ENCODE data around the gene ARHGAP22.

The ARHGAP22 gene

GRCh38 chr10:48458662-48459048 is 146.2 kb downstream of the ARHGAP22 start:
- FAIRE-seq (no peak), DNase-seq (ENCODE audit: extremely low spot score, insufficient read length, low read depth) (no peak)

GRCh38 chr10:48457949-48458661 is 146.8 kb downstream of the ARHGAP22 start:
- DNase-seq (ENCODE audit: extremely low spot score, insufficient read length, low read depth) (no peak), FAIRE-seq (no peak)

DNA sequence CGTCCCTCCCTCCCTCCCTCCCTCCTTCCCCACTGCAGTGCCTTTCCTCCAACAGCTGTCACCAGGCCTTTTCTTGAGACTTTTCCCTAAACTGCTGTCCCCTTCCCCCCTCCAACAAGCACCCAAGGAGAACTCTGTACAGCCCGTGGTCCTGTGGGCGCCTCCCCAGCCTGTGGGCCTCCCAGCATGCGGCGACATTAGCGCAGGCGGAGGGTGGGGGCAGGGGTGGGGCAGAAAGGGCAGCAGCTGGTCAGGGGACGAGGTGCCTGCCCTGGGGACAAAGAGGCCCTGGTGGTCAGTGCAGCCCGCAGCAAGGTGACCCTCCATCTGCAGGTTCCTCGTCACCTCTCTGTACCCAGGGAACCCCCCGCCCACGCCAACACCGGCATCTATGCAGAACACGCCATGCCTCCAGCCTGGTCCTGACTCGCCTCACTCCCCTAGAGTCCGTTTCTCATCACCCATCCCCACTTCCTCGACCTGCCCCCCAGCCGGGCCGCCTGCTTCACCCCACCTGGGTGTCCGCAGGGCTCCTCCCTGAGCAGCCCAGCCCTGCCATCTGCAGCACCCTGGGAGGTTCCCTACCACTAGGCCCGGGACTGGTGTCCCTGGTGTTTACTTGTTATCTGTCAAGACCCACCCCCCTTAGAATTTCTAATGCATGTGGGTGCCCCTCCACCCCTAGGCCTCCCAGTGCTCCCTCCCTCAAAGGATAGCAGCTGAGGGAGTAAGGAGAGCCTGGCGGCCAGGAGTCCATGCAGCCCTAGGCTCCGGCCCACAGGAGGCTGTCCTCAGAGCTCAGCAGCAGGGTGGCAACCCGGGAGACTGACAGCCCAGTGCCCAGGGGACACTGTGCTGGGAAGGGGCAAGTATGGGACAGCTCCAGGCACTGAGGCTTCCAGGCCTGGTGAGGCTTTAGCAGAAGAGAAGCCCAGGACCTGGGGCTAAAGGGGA is 147.8 kb downstream of the ARHGAP22 start:
- DNase-seq (ENCODE audit: extremely low spot score, insufficient read length, low read depth): peak; percentile 23
- no peak for FAIRE-seq

DNA sequence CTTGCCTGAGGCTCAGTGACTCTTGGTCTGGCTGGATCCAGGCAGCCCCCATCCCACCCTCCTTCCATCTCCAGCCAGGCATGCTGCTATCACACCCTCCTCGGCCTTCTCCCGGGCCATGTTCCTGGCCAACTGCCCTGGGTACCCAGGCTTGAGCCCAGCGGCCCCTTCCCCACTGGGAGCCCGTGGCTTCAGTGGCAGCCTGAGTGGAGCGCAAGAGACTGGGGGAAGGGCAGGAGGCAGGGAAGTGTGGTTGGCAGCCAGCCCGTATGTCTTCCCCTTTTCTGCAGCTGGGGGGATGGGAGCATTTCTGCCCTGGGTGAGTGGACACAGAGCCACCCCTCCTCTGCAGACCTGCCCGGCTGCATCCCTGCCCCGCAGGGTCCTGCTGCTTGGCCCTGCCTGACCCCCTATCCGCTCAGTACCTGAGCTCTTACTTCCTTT is 148.5 kb downstream of the ARHGAP22 start:
- FAIRE-seq (no peak), DNase-seq (ENCODE audit: extremely low spot score, insufficient read length, low read depth) (no peak)

- no peak for FAIRE-seq
- no peak for DNase-seq (ENCODE audit: extremely low spot score, insufficient read length, low read depth)
These were observed 149.3 kb downstream of the ARHGAP22 start for GRCh38 chr10:48455392-48456151.

- DNase-seq (ENCODE audit: extremely low spot score, insufficient read length, low read depth) (no peak), FAIRE-seq (no peak)
These were observed 149.8 kb downstream of the ARHGAP22 start for GRCh38 chr10:48455055-48455391.

GRCh38 chr10:48454302-48455054 is 150.4 kb downstream of the ARHGAP22 start:
- no peak for FAIRE-seq
- DNase-seq (ENCODE audit: extremely low spot score, insufficient read length, low read depth): no peak

DNA sequence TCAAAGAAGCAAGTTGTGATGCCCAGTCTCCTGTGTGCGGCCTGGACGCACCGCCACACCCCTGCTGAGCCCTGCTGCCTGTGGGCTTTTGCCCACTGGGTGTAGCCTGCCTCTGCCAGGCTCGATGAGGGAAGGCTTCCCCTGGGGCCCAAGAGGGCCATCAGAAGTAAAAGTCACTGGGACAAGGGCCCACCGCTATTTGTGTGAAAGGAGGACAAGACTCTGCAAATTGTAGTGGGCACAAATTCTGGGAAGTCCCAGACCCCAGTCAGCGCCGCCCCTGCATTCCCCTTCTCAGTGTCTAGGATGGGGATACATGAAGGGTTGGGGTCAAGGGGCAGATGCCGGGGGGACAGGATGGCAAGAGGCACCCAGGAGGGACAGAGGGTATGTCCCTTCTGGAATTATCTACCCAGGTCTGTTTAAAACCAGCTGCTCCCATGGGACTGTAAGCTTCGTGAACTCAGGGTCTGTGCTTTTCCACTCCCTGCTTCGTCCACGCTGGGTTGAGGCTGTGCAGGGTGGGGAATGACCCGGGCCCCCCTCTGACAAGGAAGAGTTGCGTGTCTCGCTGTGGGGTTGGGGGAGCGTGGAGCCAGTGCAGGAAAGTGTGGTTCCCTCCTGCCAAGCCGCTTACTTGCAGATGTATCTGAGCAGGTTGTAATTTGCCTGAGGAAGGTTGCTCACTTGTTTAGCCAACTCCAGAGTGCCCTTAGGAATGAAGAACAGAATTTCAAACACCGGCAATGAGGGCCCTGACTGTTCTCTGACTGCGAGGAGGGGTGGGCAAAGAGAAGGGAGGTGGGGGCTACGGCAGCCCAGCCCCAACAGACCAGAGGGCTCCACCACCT is 151.2 kb downstream of the ARHGAP22 start:
- no peak for FAIRE-seq
- no peak for DNase-seq (ENCODE audit: extremely low spot score, insufficient read length, low read depth)

DNA sequence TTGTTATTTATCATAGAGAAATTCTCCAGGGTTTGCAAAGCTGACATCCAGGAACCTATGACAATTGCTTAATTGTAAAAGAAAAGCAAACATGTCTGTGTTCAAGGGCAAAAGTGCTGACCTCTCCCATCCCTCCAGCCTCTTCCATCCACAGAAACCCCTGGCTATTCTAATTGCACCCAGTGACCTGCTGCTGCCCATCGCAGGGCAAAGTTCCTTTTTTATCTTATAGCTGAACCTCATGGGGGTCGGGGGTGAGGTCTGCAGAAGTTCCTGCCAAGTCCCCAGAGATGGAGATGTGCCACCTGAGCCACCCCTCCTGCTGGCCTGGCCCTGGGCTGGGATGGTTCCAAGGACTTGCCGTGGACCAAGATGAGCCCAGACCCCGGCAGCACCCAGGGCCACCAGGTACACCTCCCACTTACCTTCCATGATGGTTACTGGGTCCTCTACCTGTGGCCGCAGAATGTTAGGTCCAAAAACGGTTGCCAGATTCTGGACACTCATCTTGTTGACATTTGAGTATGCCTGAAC is 151.9 kb downstream of the ARHGAP22 start:
- DNase-seq (ENCODE audit: extremely low spot score, insufficient read length, low read depth) (no peak), FAIRE-seq (no peak)

- DNase-seq (ENCODE audit: extremely low spot score, insufficient read length, low read depth) (no peak), FAIRE-seq (no peak)
These were observed 152.6 kb downstream of the ARHGAP22 start for GRCh38 chr10:48451969-48452878.

GRCh38 chr10:48450741-48451466 is 154.0 kb downstream of the ARHGAP22 start:
- FAIRE-seq (no peak), DNase-seq (ENCODE audit: extremely low spot score, insufficient read length, low read depth) (no peak)

DNA sequence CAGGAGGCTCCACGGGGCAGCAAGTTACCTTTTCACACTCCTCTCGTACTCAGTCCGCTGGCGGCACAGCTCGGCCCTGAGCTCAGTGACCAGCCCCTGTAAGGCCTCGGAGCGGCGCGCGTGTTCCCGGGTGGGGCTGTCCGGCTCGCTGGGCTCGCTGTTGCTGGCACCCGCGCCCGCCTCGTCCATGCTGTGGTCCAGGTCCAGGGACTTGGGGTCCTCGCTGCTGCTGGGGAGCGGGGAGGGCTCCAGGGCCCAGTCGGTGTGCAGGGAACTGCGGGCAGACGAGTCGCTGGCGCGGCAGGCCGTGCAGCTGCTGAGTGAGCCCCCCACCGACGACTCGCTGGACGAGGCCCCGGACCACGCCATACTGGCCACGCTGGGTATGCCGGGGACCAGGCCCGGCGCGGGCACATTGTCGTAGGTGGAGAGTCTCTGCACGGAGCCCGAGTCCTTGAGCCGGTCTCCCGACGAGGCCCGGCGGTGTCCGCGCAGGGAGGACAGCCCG is 154.6 kb downstream of the ARHGAP22 start:
- DNase-seq (ENCODE audit: extremely low spot score, insufficient read length, low read depth): no peak
- FAIRE-seq: no peak

- no peak for FAIRE-seq
These were observed 155.2 kb downstream of the ARHGAP22 start for GRCh38 chr10:48449501-48450232.

GRCh38 chr10:48448796-48449195 is 156.1 kb downstream of the ARHGAP22 start:
- DNase-seq (ENCODE audit: extremely low spot score, insufficient read length, low read depth): no peak
- no peak for FAIRE-seq

More at GRCh38 chr10:48449501-48450232, 155.2 kb downstream of the ARHGAP22 start:
- no peak for DNase-seq (ENCODE audit: extremely low spot score, insufficient read length, low read depth)

DNA sequence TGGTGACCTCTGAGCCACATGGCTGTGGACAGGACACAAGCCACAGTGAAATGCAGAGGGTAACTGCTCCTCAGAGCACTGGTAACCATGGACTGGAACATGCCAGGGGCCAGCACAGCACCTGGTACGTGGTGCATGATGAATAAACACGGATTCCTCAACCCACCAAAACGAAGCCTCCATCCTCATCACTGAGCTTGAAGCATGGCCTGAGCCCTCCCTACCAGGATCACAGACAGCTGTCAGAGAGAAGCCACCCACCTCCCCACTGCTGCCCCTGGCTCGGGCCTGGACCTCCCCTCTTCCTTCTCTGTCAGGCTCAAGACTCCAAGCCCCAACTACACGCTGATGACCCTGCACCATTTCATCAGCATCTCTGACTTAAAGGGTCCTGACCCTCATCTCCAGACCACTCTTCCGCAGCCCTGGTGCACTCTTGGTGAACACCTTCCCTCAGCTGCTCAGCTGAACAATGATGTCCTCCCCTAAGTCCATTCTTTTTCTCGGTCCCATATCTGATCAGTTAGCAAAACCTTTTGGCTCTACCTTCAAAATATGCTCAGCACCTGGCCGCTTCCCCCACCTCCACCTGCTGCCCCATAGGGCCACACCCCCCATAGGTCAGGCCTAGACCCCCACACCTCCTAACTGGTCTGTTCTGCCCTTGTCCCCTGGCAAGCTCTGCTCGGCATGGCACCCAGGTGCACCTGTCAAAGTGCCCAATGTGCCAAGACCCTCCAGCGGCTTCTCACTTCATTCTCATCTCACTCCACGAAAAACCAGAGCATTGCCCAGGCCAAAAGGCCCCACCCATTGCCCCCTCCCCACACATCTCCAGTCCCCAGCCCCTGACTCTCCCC is 157.3 kb downstream of the ARHGAP22 start:
- DNase-seq (ENCODE audit: extremely low spot score, insufficient read length, low read depth): no peak
- FAIRE-seq: no peak
